IMR-90 (cell line): Measurements from ENCODE around the gene SEMA4A.

Source experiments
- CTCF ChIP-seq: conservative IDR thresholded peaks from 2 replicates; pipeline ENCODE4 v1.5.1; 2012; ENCODE audit warnings: mild to moderate bottlenecking, low read depth, low read length, improper control_type of control experiment
- FOS ChIP-seq: fragments of 150-350 bp; IDR thresholded peaks from 2 replicates; pipeline ENCODE4 v1.6.1; 2016; ENCODE audit warnings: low read depth, low read length
- POLR2A ChIP-seq: IDR thresholded peaks from 2 replicates; pipeline ENCODE4 v1.6.1; 2012; ENCODE audit warnings: mild to moderate bottlenecking, low read depth, low read length
- USF2 ChIP-seq: fragments of 150-350 bp; IDR thresholded peaks from 2 replicates; pipeline ENCODE4 v1.6.1; 2017; ENCODE audit warnings: mild to moderate bottlenecking, antibody characterized with exemption, low read length, low read depth

- TF ChIP-seq CTCF: no peak
- TF ChIP-seq USF2: no peak
- no peak for TF ChIP-seq FOS
- no peak for TF ChIP-seq POLR2A
Measured at GRCh38 chr1:156120318-156120717, 33.1 kb upstream of the SEMA4A start.
